Lower leg skin (tissue), 4 donors: Measurements from ENCODE around the gene UBR3. TPM values are rescaled to one million over a fixed set of nuclear protein-coding genes. Genes with fewer than 3 reads are reported as not detected.

Experiments
- DNase-seq, 2 donors: peaks; one replicate each; pipeline ENCODE4 v3.0.0-alpha.2; 2019; ENCODE audit warnings: low spot score in 2 of 2
- H3K4me3 ChIP-seq: fragments of 200-600 bp; sonication (generic); 2 replicates; pipeline ENCODE4 v1.5.1; 2017; ENCODE audit warnings: mild to moderate bottlenecking, low read depth; ENCODE audit not compliant: poor library complexity, severe bottlenecking
- CTCF ChIP-seq, 3 donors: fragments of 450-650 bp; IDR thresholded peaks; one replicate each; pipeline ENCODE4 v1.5.1; 2016; ENCODE audit warnings: antibody characterized with exemption in 3 of 3, mild to moderate bottlenecking in 3 of 3, moderate library complexity in 2 of 3
- POLR2A ChIP-seq, 2 donors: fragments of 450-650 bp; IDR thresholded peaks; one replicate each; pipeline ENCODE4 v1.6.1; 2016 to 2017; ENCODE audit warnings: antibody characterized with exemption in 2 of 2, mild to moderate bottlenecking in 1 of 2, moderate library complexity in 1 of 2
- WGBS, 2 donors: methylation state at CpG; one replicate each; pipeline ENCODE4 v1.1.5; 2018; 5-methylcytosine and 5-hydroxymethylcytosine counted together
- intact Hi-C: fragments of 100-400 bp; cut with DNase I; formaldehyde crosslinking; loops from one replicate; pipeline ENCODE4 v1.15.0; 2023; ENCODE audit warnings: low total_unique reads
- total RNA-seq, 4 donors: library from RNA; depleted of rRNA; stranded (reverse); fragments of >200 nt; gene quantifications; one replicate each; pipeline ENCODE4 v1.1.0, GENCODE V29; 2016

UBR3 gene
- total RNA-seq, 4 donors from 2014 or later, result 40.8 to 64.7 (median 50.5) TPM

GRCh38 chr2:169900686-169901085, 73.4 kb downstream of the UBR3 start:
- no peak for DNase-seq
- no peak overlapping the region for H3K4me3 ChIP-seq
- TF ChIP-seq POLR2A (IDR thresholded peaks at IDR 0.05) (no peak), CTCF (IDR thresholded peaks at IDR 0.05) (no peak)
- WGBS, 2 donors, result 84 to 88% methylated on average over 3 of the region's 3 CpGs
- intact Hi-C loops, result no loop called here

DNA sequence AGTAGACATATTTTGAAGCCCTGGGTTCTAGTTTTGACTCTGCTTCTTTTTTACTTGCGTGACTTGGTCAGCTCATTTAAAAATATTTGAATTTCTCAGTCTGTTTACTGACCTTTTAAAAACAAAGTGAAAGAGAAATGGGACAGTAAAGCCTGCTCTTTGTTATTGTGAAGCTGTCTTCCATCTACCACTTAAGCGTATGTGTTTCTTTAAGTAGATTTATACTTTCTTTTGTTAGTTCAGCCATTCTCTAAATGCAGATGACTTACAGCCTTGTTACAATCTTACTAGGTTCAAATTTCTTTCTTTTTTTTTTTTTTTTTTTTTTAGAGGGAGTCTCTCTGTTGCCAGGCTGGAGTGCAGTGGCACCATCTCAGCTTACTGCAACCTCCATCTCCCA, 79.5 kb downstream of the UBR3 start:
- no peak for TF ChIP-seq POLR2A (IDR thresholded peaks at IDR 0.05)
- no peak for TF ChIP-seq CTCF (IDR thresholded peaks at IDR 0.05)
- DNase-seq, result no peak
- intact Hi-C loops, result no loop called here
- WGBS, 2 donors, result 98 to 99% methylated on average over 2 of the region's 2 CpGs
- H3K4me3 ChIP-seq, result no peak overlapping the region

- intact Hi-C loops, result no loop called here
These were observed 82.1 kb downstream of the UBR3 start for GRCh38 chr2:169909376-169909775.

DNA sequence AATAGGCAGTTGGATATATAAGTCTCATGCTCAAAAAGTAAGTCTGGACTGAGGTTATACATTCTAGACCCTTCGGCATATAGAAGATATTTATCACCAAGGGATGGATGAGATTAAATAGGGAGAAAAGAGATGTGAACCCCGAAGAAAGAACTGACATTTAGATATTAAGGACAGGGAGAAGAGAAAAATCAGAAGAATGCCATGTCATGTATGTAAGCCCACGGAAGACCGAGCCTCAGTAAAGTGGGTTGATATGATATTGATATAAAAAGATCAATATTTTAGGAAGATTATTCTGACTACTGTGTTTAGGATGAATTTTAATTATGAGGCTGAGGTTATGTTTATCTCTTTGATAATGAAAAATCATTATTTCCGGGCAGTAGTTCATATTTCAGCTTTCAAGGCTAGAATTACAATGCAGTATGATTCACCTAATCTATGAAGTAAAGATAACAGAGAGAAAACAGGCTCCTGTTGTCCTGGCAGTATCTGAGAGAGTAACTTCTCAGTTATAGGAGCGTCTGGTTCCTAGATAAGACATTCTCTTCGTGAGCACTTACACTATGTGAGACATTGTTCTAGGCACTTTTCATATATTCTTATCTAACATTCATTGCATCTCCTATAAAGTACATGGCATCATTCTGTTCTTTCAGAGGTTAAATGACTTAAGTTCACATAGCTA, 83.0 kb downstream of the UBR3 start:
- no peak for TF ChIP-seq CTCF (IDR thresholded peaks at IDR 0.05)
- no peak for TF ChIP-seq POLR2A (IDR thresholded peaks at IDR 0.05)
- H3K4me3 ChIP-seq, result no peak overlapping the region
- WGBS, 2 donors, result 78 to 94% methylated on average over 6 to 7 of the region's 7 CpGs
- DNase-seq, result no peak
- intact Hi-C loops, result no loop called here

More at GRCh38 chr2:169909376-169909775, 82.1 kb downstream of the UBR3 start:
- no peak for DNase-seq
- TF ChIP-seq CTCF (IDR thresholded peaks at IDR 0.05) (no peak), POLR2A (IDR thresholded peaks at IDR 0.05) (no peak)
- H3K4me3 ChIP-seq, result no peak overlapping the region

- intact Hi-C loops, result no loop called here
- no peak for TF ChIP-seq POLR2A (IDR thresholded peaks at IDR 0.05)
- TF ChIP-seq CTCF (IDR thresholded peaks at IDR 0.05), result no peak
- DNase-seq, result no peak
- no peak overlapping the region for H3K4me3 ChIP-seq
- WGBS, 2 donors, result 92 to 93% methylated on average over 1 of the region's 1 CpG
These were observed 83.9 kb downstream of the UBR3 start for GRCh38 chr2:169911119-169911518.

GRCh38 chr2:169916623-169917022, 89.4 kb downstream of the UBR3 start:
- no peak for TF ChIP-seq POLR2A (IDR thresholded peaks at IDR 0.05)
- TF ChIP-seq CTCF (IDR thresholded peaks at IDR 0.05), result no peak
- intact Hi-C loops, result no loop called here
- no peak overlapping the region for H3K4me3 ChIP-seq
- no peak for DNase-seq
